Measurements from ENCODE around the gene PLSCR2. TPM values are rescaled to one million over a fixed set of nuclear protein-coding genes. Genes with fewer than 3 reads are reported as not detected.

The PLSCR2 gene
- total RNA-seq, 1 experiment from 2014 or later, result not detected

DNA sequence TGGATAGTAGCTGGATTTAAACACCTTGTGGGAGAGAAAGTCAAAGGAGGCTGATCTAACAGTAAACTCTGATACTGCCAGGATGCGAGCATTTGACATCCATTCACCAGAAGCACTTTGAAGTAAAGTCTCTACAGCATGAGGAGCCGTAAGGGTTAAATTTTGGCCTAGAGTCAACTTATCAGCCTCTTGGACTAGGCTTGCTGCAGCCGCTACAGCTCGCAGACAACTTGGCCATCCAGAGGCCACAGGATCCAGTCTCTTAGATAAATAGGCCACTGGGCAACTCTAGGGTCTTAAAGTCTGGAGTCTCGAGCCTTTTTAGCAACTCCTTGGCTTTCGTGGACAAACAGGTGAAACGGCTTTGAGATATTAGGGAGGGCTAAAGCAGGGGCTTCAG lies 61.4 kb downstream of the PLSCR2 start:
- no peak overlapping the region for H3K4me3 ChIP-seq (ENCODE audit: low read length)
- CTCF ChIA-PET, result no interaction called here
- no peak overlapping the region for H3K9ac ChIP-seq (ENCODE audit: low read length)
- H2AFZ ChIP-seq (ENCODE audit: low read length), result no peak overlapping the region
- H3K9me2 ChIP-seq (replicated peaks; ENCODE audit: low read length), result no peaks in the 10 kb centered on the region
- TF ChIP-seq EZH2phosphoT487 (IDR thresholded peaks at IDR 0.05; ENCODE audit: borderline replicate concordance, low read length) (no peak), EZH2 (IDR thresholded peaks at IDR 0.05; ENCODE audit: low read length, unreplicated experiment) (no peak)
- TF ChIP-seq, protein P1, sequence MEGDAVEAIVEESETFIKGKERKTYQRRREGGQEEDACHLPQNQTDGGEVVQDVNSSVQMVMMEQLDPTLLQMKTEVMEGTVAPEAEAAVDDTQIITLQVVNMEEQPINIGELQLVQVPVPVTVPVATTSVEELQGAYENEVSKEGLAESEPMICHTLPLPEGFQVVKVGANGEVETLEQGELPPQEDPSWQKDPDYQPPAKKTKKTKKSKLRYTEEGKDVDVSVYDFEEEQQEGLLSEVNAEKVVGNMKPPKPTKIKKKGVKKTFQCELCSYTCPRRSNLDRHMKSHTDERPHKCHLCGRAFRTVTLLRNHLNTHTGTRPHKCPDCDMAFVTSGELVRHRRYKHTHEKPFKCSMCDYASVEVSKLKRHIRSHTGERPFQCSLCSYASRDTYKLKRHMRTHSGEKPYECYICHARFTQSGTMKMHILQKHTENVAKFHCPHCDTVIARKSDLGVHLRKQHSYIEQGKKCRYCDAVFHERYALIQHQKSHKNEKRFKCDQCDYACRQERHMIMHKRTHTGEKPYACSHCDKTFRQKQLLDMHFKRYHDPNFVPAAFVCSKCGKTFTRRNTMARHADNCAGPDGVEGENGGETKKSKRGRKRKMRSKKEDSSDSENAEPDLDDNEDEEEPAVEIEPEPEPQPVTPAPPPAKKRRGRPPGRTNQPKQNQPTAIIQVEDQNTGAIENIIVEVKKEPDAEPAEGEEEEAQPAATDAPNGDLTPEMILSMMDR (conservative IDR thresholded peaks at IDR 0.05; ENCODE audit: low read depth, low read length), result no peak
- no peak overlapping the region for H3K4me2 ChIP-seq (ENCODE audit: low read length)
- DNase-seq (no peak), ATAC-seq (no peak)
- BruUV-seq (replicated peaks), result no TSS peak
- peaks cover 18% of the 10 kb centered on the region for H3K4me1 ChIP-seq (ENCODE audit: insufficient read depth, low read length)
- POLR2A ChIA-PET (ENCODE audit: unreplicated experiment), result no interaction called here
- H3K36me3 ChIP-seq (ENCODE audit: low read depth, low read length), result 0 out of 2 replicates have a peak, but pooled peaks cover 5% of the 10 kb centered on the region
- no peaks in the 10 kb centered on the region for H3K27me3 ChIP-seq (ENCODE audit: low read length)
- no peaks in the 10 kb centered on the region for H4K20me1 ChIP-seq (ENCODE audit: low read length)
- no peaks in the 10 kb centered on the region for H3K79me2 ChIP-seq (ENCODE audit: low read length)
- intact Hi-C loops (cut with micrococcal nuclease), result no loop called here
- peaks cover 8% of the 10 kb centered on the region for H3K9me3 ChIP-seq (ENCODE audit: low read length)
- H3F3A ChIP-seq (ENCODE audit: low read length, unreplicated experiment), result no peaks in the 10 kb centered on the region
- H3K27ac ChIP-seq (ENCODE audit: low read length), result no peak overlapping the region

DNA sequence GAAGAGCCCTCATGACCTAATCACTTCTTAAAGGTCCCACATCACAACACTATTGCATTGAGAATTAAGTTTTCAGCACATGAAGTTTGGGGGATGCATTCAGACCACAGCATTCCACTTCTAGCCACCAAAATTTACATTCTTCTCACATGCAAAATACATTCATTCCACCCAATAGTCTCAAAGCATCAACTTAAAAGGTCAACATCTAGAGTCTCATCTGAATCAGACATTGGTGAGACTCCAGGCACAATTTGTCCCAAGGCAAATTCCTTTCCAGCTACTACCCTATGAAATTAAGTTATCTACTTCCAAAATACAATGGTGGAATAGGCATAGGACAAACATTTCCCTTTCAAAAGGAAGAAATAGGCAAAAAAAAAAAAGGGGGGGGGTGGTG lies 64.9 kb downstream of the PLSCR2 start:
- peaks cover 18% of the 10 kb centered on the region for H3K4me1 ChIP-seq (ENCODE audit: insufficient read depth, low read length)
- intact Hi-C loops (cut with micrococcal nuclease), result no loop called here
- H3K27ac ChIP-seq (ENCODE audit: low read length), result peak overlapping the region; percentile 59
- no peaks in the 10 kb centered on the region for H3K9me3 ChIP-seq (ENCODE audit: low read length)
- peak; percentile 58 for DNase-seq
- H3K4me3 ChIP-seq (ENCODE audit: low read length), result no peak overlapping the region
- CTCF ChIA-PET, result interaction anchor here (0.6 kb wide), 1 partner anchor 18 kb away, joined by 6 read pairs; no protein-coding TSS in a partner anchor
- H3K79me2 ChIP-seq (ENCODE audit: low read length), result no peaks in the 10 kb centered on the region
- no TSS peak for BruUV-seq (replicated peaks)
- no peak overlapping the region for H3K9ac ChIP-seq (ENCODE audit: low read length)
- TF ChIP-seq EZH2phosphoT487 (IDR thresholded peaks at IDR 0.05; ENCODE audit: borderline replicate concordance, low read length) (no peak), EZH2 (IDR thresholded peaks at IDR 0.05; ENCODE audit: low read length, unreplicated experiment) (no peak)
- TF ChIP-seq, protein P1 (conservative IDR thresholded peaks at IDR 0.05; ENCODE audit: low read depth, low read length), result no peak
- POLR2A ChIA-PET (ENCODE audit: unreplicated experiment), result no interaction called here
- no peaks in the 10 kb centered on the region for H3K27me3 ChIP-seq (ENCODE audit: low read length)
- no peaks in the 10 kb centered on the region for H4K20me1 ChIP-seq (ENCODE audit: low read length)
- no peaks in the 10 kb centered on the region for H3K36me3 ChIP-seq (ENCODE audit: low read depth, low read length)
- H3F3A ChIP-seq (ENCODE audit: low read length, unreplicated experiment), result no peaks in the 10 kb centered on the region
- H3K4me2 ChIP-seq (ENCODE audit: low read length), result no peak overlapping the region
- ATAC-seq, result peak; percentile 31; the same call in 1 of the 2 replicates
- H2AFZ ChIP-seq (ENCODE audit: low read length), result no peak overlapping the region
- no peaks in the 10 kb centered on the region for H3K9me2 ChIP-seq (replicated peaks; ENCODE audit: low read length)

DNA sequence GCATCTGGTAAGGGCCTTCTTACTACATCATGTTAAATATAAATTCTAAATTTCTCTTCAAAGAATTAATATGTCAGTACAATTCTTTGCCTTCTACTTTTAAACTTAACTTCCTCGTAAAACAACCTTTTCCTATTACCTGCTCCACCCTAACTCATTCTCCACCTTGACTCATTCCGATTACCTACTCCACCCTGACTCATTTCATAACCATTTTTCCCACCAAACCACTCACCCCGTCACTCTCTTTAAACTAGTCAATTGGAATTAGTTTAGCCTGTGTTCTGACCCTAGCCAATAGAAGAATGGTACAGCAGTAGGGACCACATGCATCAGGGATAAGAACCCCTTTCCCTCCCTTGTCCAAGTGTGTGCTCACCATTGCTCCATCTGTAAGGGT lies 65.6 kb downstream of the PLSCR2 start:
- no peaks in the 10 kb centered on the region for H3F3A ChIP-seq (ENCODE audit: low read length, unreplicated experiment)
- peaks cover 18% of the 10 kb centered on the region for H3K4me1 ChIP-seq (ENCODE audit: insufficient read depth, low read length)
- CTCF ChIA-PET, result no interaction called here
- POLR2A ChIA-PET (ENCODE audit: unreplicated experiment), result no interaction called here
- intact Hi-C loops (cut with micrococcal nuclease), result no loop called here
- no peaks in the 10 kb centered on the region for H3K27me3 ChIP-seq (ENCODE audit: low read length)
- BruUV-seq (replicated peaks), result no TSS peak
- H4K20me1 ChIP-seq (ENCODE audit: low read length), result no peaks in the 10 kb centered on the region
- H3K27ac ChIP-seq (ENCODE audit: low read length), result peak overlapping the region; percentile 59
- H3K4me3 ChIP-seq (ENCODE audit: low read length), result no peak overlapping the region
- no peaks in the 10 kb centered on the region for H3K36me3 ChIP-seq (ENCODE audit: low read depth, low read length)
- no peak overlapping the region for H2AFZ ChIP-seq (ENCODE audit: low read length)
- H3K79me2 ChIP-seq (ENCODE audit: low read length), result no peaks in the 10 kb centered on the region
- no peak overlapping the region for H3K9ac ChIP-seq (ENCODE audit: low read length)
- H3K9me2 ChIP-seq (replicated peaks; ENCODE audit: low read length), result no peaks in the 10 kb centered on the region
- peak; percentile 95 for ATAC-seq
- TF ChIP-seq EZH2phosphoT487 (IDR thresholded peaks at IDR 0.05; ENCODE audit: borderline replicate concordance, low read length) (no peak), EZH2 (IDR thresholded peaks at IDR 0.05; ENCODE audit: low read length, unreplicated experiment) (no peak)
- TF ChIP-seq, protein P1 (conservative IDR thresholded peaks at IDR 0.05; ENCODE audit: low read depth, low read length), result no peak
- DNase-seq, result peak; percentile 78
- H3K9me3 ChIP-seq (ENCODE audit: low read length), result no peaks in the 10 kb centered on the region
- H3K4me2 ChIP-seq (ENCODE audit: low read length), result no peak overlapping the region

Measured in PC-3 (cell line).